HepG2 (cell line): ENCODE data around the gene LDLRAD3.

Experiments
- ETV5 ChIP-seq: IDR thresholded peaks from 2 replicates; pipeline ENCODE4 v1.6.1; 2018; ENCODE audit warnings: missing biosample characterization, missing genetic modification reagents, inconsistent platforms, borderline replicate concordance
- THRA ChIP-seq: sonication (generic); formaldehyde crosslinking; IDR thresholded peaks from 2 replicates; pipeline ENCODE4 v1.4.0; 2020; ENCODE audit warnings: missing genetic modification reagents, borderline replicate concordance

- no peak for TF ChIP-seq ETV5 (CRISPR knock-in tag)
- no peak for TF ChIP-seq THRA (CRISPR knock-in tag)
These were observed 322.9 kb downstream of the LDLRAD3 start for GRCh38 chr11:36266767-36267166.
